CD14-positive monocyte (primary cell): ENCODE data around the gene CTU1. TPM values are rescaled to one million over a fixed set of nuclear protein-coding genes. Genes with fewer than 3 reads are reported as not detected.

Experiments used
- DNase-seq, 3 donors: peaks; one replicate each; pipeline ENCODE4 v3.0.0-alpha.2; 2011 to 2022
- H2AFZ ChIP-seq: 2 replicates; pipeline ENCODE4 v1.6.0; 2012; ENCODE audit warnings: mild to moderate bottlenecking, low read depth, low read length, inconsistent platforms; ENCODE audit not compliant: insufficient read depth, poor library complexity, severe bottlenecking
- H3K27ac ChIP-seq, 2 donors: 1 replicate in 1 of 2; 2 replicates in 1 of 2; pipeline ENCODE4 v1.5.1; 2012 to 2013; ENCODE audit warnings: low read length in 2 of 2, control low read depth in 1 of 2, inconsistent platforms in 1 of 2, low read depth in 1 of 2, mild to moderate bottlenecking in 1 of 2
- H3K27me3 ChIP-seq, 2 donors: one replicate each; pipeline versions ENCODE4 v1.6.0 to v1.6.1; 2011 to 2013; ENCODE audit warnings: low read length in 2 of 2; ENCODE audit not compliant: control insufficient read depth in 2 of 2, insufficient read depth in 2 of 2
- H3K36me3 ChIP-seq, 2 donors: replicated peaks in 1 of 2; 1 replicate in 1 of 2; 2 replicates in 1 of 2; pipeline versions ENCODE4 v1.5.1 to v1.6.1; 2012 to 2013; ENCODE audit warnings: low read length in 2 of 2, control low read depth in 1 of 2, inconsistent platforms in 1 of 2, mild to moderate bottlenecking in 1 of 2; ENCODE audit not compliant: insufficient read depth in 2 of 2, control insufficient read depth in 1 of 2
- H3K4me1 ChIP-seq, 2 donors: 1 replicate in 1 of 2; 2 replicates in 1 of 2; pipeline versions ENCODE4 v1.5.1 to v1.6.1; 2012 to 2013; ENCODE audit warnings: low read length in 2 of 2, control low read depth in 1 of 2, inconsistent platforms in 1 of 2, mild to moderate bottlenecking in 1 of 2, moderate library complexity in 1 of 2; ENCODE audit not compliant: insufficient read depth in 2 of 2, control insufficient read depth in 1 of 2
- H3K4me2 ChIP-seq: replicated peaks from 2 replicates; pipeline ENCODE3; 2012; ENCODE audit warnings: low read length, moderate library complexity, mild to moderate bottlenecking; ENCODE audit not compliant: poor library complexity, severe bottlenecking; ENCODE audit errors: extremely low read depth
- H3K4me3 ChIP-seq, 3 experiments: fragments of 200-600 bp in 1 of 3; sonication (generic) in 1 of 3; replicated peaks in 1 of 3; 1 replicate in 2 of 3; 2 replicates in 1 of 3; pipeline ENCODE4 v1.5.1; 2011 to 2013; ENCODE audit warnings: low read length in 3 of 3, mild to moderate bottlenecking in 3 of 3, control low read depth in 2 of 3, low read depth in 2 of 3, inconsistent platforms in 1 of 3, moderate library complexity in 1 of 3
- H3K79me2 ChIP-seq: 2 replicates; pipeline ENCODE4 v1.6.0; 2012; ENCODE audit warnings: mild to moderate bottlenecking, control low read depth, inconsistent platforms, low read length, moderate library complexity; ENCODE audit not compliant: insufficient read depth
- H3K9ac ChIP-seq: 2 replicates; pipeline ENCODE4 v1.6.0; 2017; ENCODE audit warnings: low read length, mild to moderate bottlenecking; ENCODE audit not compliant: insufficient read depth, poor library complexity, severe bottlenecking
- H3K9me3 ChIP-seq, 2 donors: replicated peaks in 1 of 2; 1 replicate in 1 of 2; 2 replicates in 1 of 2; pipeline versions ENCODE4 v1.5.1 to v1.6.1; 2012 to 2013; ENCODE audit warnings: low read length in 2 of 2, control low read depth in 1 of 2; ENCODE audit not compliant: control insufficient read depth in 1 of 2, insufficient read depth in 1 of 2
- H4K20me1 ChIP-seq: 2 replicates; pipeline ENCODE4 v1.6.0; 2012; ENCODE audit warnings: mild to moderate bottlenecking, low read length, control low read depth, moderate library complexity; ENCODE audit not compliant: insufficient read depth
- H3K27ac Mint-ChIP-seq, 7 donors: one replicate each; pipeline ENCODE4 v1.8.0; 2020; ENCODE audit warnings: mild to moderate bottlenecking in 7 of 7, mixed read lengths in 7 of 7, moderate library complexity in 6 of 7, inconsistent platforms in 2 of 7
- H3K27me3 Mint-ChIP-seq, 3 donors: one replicate each; pipeline ENCODE4 v1.8.0; 2021 to 2022; ENCODE audit warnings: low read depth in 3 of 3, mild to moderate bottlenecking in 3 of 3, mixed read lengths in 3 of 3, moderate library complexity in 3 of 3, inconsistent platforms in 1 of 3
- H3K36me3 Mint-ChIP-seq, 2 donors: one replicate each; pipeline ENCODE4 v1.8.0; 2020; ENCODE audit warnings: mixed read lengths in 2 of 2, inconsistent platforms in 1 of 2, mild to moderate bottlenecking in 1 of 2
- H3K4me1 Mint-ChIP-seq: one replicate; pipeline ENCODE4 v1.8.0; 2020; ENCODE audit warnings: mild to moderate bottlenecking, mixed read lengths
- H3K4me3 Mint-ChIP-seq, 2 donors: one replicate each; pipeline ENCODE4 v1.8.0; 2020; ENCODE audit warnings: mild to moderate bottlenecking in 2 of 2, mixed read lengths in 2 of 2, moderate library complexity in 1 of 2
- H3K9me3 Mint-ChIP-seq, 7 donors: one replicate each; pipeline ENCODE4 v1.8.0; 2020 to 2022; ENCODE audit warnings: mixed read lengths in 7 of 7, mild to moderate bottlenecking in 6 of 7, moderate library complexity in 6 of 7, inconsistent platforms in 2 of 7
- CTCF ChIP-seq: fragments of 200-600 bp; IDR thresholded peaks from one replicate; pipeline ENCODE4 v1.8.0; 2022; ENCODE audit warnings: antibody characterized with exemption, mild to moderate bottlenecking
- WGBS: methylation state at CpG from one replicate; pipeline ENCODE4 v1.1.5; 2013; ENCODE audit warnings: missing lambda C conversion rate; ENCODE audit not compliant: insufficient coverage; 5-methylcytosine and 5-hydroxymethylcytosine counted together
- intact Hi-C, 2 donors: fragments of 100-400 bp; cut with micrococcal nuclease; formaldehyde crosslinking; loops; one replicate each; pipeline versions ENCODE4 v1.15.0 to v1.15.1; 2023
- polyA plus RNA-seq, 3 donors: library from polyadenylated mRNA; depleted of rRNA in 1 of 3; unstranded in 2 of 3; stranded (reverse) in 1 of 3; fragments of 300-500 nt in 2 of 3; fragments of >200 nt in 1 of 3; fragmentation: Illumina TruSeq in 2 of 3; gene quantifications; 1 replicate in 2 of 3; 2 replicates in 1 of 3; pipeline ENCODE4 v1.2.3, GENCODE V29; 2012 to 2021

Gene CTU1
- polyA plus RNA-seq, 3 donors: 0.75 to 3.0 (median 2.9) TPM

- no peak overlapping the region for H3K27ac ChIP-seq
- peak; percentile 40 for TF ChIP-seq CTCF
- no peak overlapping the region for H3K4me3 ChIP-seq
- H3K27me3 ChIP-seq: no peaks in the 10 kb centered on the region
- no peak overlapping the region for H2AFZ ChIP-seq
- intact Hi-C loops: loop anchor here in 1 of 2 donors (5.0 kb wide), 1 partner anchor 36 kb away; no protein-coding TSS in a partner anchor
- peaks cover 0 to 1% of the 10 kb centered on the region in 2 donors for H3K36me3 Mint-ChIP-seq
- peaks cover 2% of the 10 kb centered on the region for H4K20me1 ChIP-seq
- DNase-seq: no peak
- H3K4me1 ChIP-seq: peaks cover 55 to 66% of the 10 kb centered on the region in 2 donors
- H3K4me1 Mint-ChIP-seq: peaks cover 54% of the 10 kb centered on the region
- 47% methylated on average over 6 of the region's 6 CpGs for WGBS
- peaks cover 16% of the 10 kb centered on the region for H3K79me2 ChIP-seq
- peaks cover 0 to 1% (median 0%) of the 10 kb centered on the region in 7 donors for H3K9me3 Mint-ChIP-seq
- H3K4me2 ChIP-seq: no peak overlapping the region
- H3K9me3 ChIP-seq: no peaks in the 10 kb centered on the region
- H3K27ac Mint-ChIP-seq: no peak overlapping the region
- H3K36me3 ChIP-seq: no peaks in the 10 kb centered on the region
- peaks cover 2 to 4% (median 2%) of the 10 kb centered on the region in 3 donors for H3K27me3 Mint-ChIP-seq
- H3K9ac ChIP-seq: no peak overlapping the region
- H3K4me3 Mint-ChIP-seq: no peak overlapping the region
Measured at GRCh38 chr19:51111606-51112005, 3.4 kb upstream of the CTU1 start.

DNA sequence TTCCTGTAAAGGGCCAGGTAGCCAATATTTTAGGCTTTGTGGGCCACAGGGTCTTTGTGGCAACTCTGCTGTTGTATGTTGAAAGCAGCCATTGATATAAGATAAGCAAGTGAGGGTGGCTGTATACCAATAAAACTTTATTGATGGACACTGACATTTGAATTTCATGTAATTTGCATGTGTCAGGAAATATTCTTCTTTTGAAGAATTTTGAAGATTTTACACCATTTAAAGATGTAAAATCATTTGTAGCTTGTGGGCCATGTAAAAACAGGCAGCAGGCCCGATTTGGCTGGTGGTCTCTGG lies 2.4 kb upstream of the CTU1 start:
- Mint-ChIP-seq H3K9me3 (peaks cover 0 to 1% (median 0%) of the 10 kb centered on the region in 7 donors), H3K27ac (no peak overlapping the region), H3K4me1 (peaks cover 51% of the 10 kb centered on the region), H3K27me3 (peaks cover 2 to 4% (median 2%) of the 10 kb centered on the region in 3 donors), H3K4me3 (no peak overlapping the region), H3K36me3 (peaks cover 3 to 6% of the 10 kb centered on the region in 2 donors)
- H3K9ac ChIP-seq: no peak overlapping the region
- H3K27ac ChIP-seq: no peak overlapping the region
- no peaks in the 10 kb centered on the region for H3K27me3 ChIP-seq
- no peak for DNase-seq
- TF ChIP-seq CTCF: no peak
- peaks cover 26% of the 10 kb centered on the region for H3K79me2 ChIP-seq
- no peak overlapping the region for H2AFZ ChIP-seq
- no peaks in the 10 kb centered on the region for H3K9me3 ChIP-seq
- 63% methylated on average over 1 of the region's 1 CpG for whole genome bisulfite sequencing
- H3K4me3 ChIP-seq: no peak overlapping the region
- H4K20me1 ChIP-seq: peaks cover 4% of the 10 kb centered on the region
- intact Hi-C loops: loop anchor here in 1 of 2 donors (5.0 kb wide), 1 partner anchor 37 kb away; no protein-coding TSS in a partner anchor
- H3K36me3 ChIP-seq: peaks cover 0 to under 1% of the 10 kb centered on the region in 2 donors
- no peak overlapping the region for H3K4me2 ChIP-seq
- peaks cover 52 to 62% of the 10 kb centered on the region in 2 donors for H3K4me1 ChIP-seq
